Trophoblast cell (in vitro differentiated cells and primary cell): ENCODE data around the gene DOCK3.
"Not testable (repeated sequence)": the region's sequence is repeated elsewhere in the genome, so short reads cannot be mapped to it uniquely, and the experiment has no call there.

Experiments used
- DNase-seq, 2 donors: peaks; one replicate each; pipeline ENCODE4 v3.0.0-alpha.2; 2016
- H2AFZ ChIP-seq: 2 replicates; pipeline ENCODE4 v1.6.1; 2013; ENCODE audit warnings: low read length, moderate library complexity, mild to moderate bottlenecking; ENCODE audit not compliant: insufficient read depth, poor library complexity
- H2AK5ac ChIP-seq: 2 replicates; pipeline ENCODE4 v1.6.1; 2013; ENCODE audit warnings: mild to moderate bottlenecking, low read length
- H2BK120ac ChIP-seq: 2 replicates; pipeline ENCODE4 v1.6.1; 2013; ENCODE audit warnings: low read length, mild to moderate bottlenecking, moderate library complexity; ENCODE audit not compliant: insufficient read depth, poor library complexity
- H2BK12ac ChIP-seq: 2 replicates; pipeline ENCODE4 v1.6.1; 2013; ENCODE audit warnings: mild to moderate bottlenecking, low read length, moderate library complexity
- H2BK5ac ChIP-seq: 2 replicates; pipeline ENCODE4 v1.6.1; 2013; ENCODE audit warnings: low read length, low read depth, moderate library complexity, mild to moderate bottlenecking; ENCODE audit not compliant: poor library complexity
- H3K14ac ChIP-seq: 2 replicates; pipeline ENCODE4 v1.6.1; 2013; ENCODE audit warnings: mild to moderate bottlenecking, low read length
- H3K18ac ChIP-seq: 2 replicates; pipeline ENCODE4 v1.6.1; 2013; ENCODE audit warnings: mild to moderate bottlenecking, low read length
- H3K23ac ChIP-seq: 2 replicates; pipeline ENCODE4 v1.6.1; 2013; ENCODE audit warnings: low read length
- H3K27ac ChIP-seq: 2 replicates; pipeline ENCODE4 v1.5.1; 2013; ENCODE audit warnings: low read depth, mild to moderate bottlenecking, inconsistent platforms, low read length, moderate library complexity
- H3K27me3 ChIP-seq: 2 replicates; pipeline ENCODE4 v1.6.1; 2013; ENCODE audit warnings: inconsistent platforms, mild to moderate bottlenecking, low read length, moderate library complexity; ENCODE audit not compliant: insufficient read depth
- H3K36me3 ChIP-seq, 2 experiments: 1 replicate in 1 of 2; 2 replicates in 1 of 2; pipeline ENCODE4 v1.6.1; 2013; ENCODE audit warnings: low read length in 2 of 2, mild to moderate bottlenecking in 2 of 2, moderate library complexity in 1 of 2; ENCODE audit not compliant: insufficient read depth in 2 of 2, control insufficient read depth in 1 of 2
- H3K4ac ChIP-seq: 2 replicates; pipeline ENCODE4 v1.6.1; 2013; ENCODE audit warnings: low read depth, mild to moderate bottlenecking, low read length, moderate library complexity
- H3K4me1 ChIP-seq, 2 experiments: 1 replicate in 1 of 2; 2 replicates in 1 of 2; pipeline ENCODE4 v1.6.1; 2013; ENCODE audit warnings: low read length in 2 of 2, mild to moderate bottlenecking in 2 of 2, moderate library complexity in 1 of 2; ENCODE audit not compliant: insufficient read depth in 2 of 2, control insufficient read depth in 1 of 2
- H3K4me2 ChIP-seq: 2 replicates; pipeline ENCODE4 v1.6.1; 2013; ENCODE audit warnings: inconsistent platforms, mild to moderate bottlenecking, low read length, moderate library complexity
- H3K4me3 ChIP-seq: 2 replicates; pipeline ENCODE4 v1.5.1; 2013; ENCODE audit warnings: mild to moderate bottlenecking, low read depth, low read length, inconsistent platforms
- H3K79me1 ChIP-seq: one replicate; pipeline ENCODE4 v1.6.1; 2013; ENCODE audit warnings: low read length
- H3K79me2 ChIP-seq: 2 replicates; pipeline ENCODE4 v1.6.1; 2013; ENCODE audit warnings: low read length, mild to moderate bottlenecking; ENCODE audit not compliant: control insufficient read depth, insufficient read depth, poor library complexity
- H3K9ac ChIP-seq: 2 replicates; pipeline ENCODE4 v1.6.1; 2013; ENCODE audit warnings: mild to moderate bottlenecking, low read length
- H3K9me3 ChIP-seq: 2 replicates; pipeline ENCODE4 v1.6.1; 2013; ENCODE audit warnings: low read depth, mild to moderate bottlenecking, control low read depth, inconsistent platforms, low read length; ENCODE audit not compliant: insufficient read depth
- H4K12ac ChIP-seq: 2 replicates; pipeline ENCODE4 v1.6.1; 2013; ENCODE audit warnings: low read depth, mild to moderate bottlenecking, low read length, moderate library complexity
- H4K8ac ChIP-seq: 2 replicates; pipeline ENCODE4 v1.6.1; 2013; ENCODE audit warnings: low read depth, mild to moderate bottlenecking, low read length, moderate library complexity
- H4K91ac ChIP-seq: one replicate; pipeline ENCODE4 v1.6.1; 2013; ENCODE audit warnings: low read depth, mild to moderate bottlenecking, low read length, moderate library complexity
- WGBS: extraction: QIAGEN DNeasy Blood & Tissue Kit; methylation state at CpG from one replicate; pipeline ENCODE4 v1.1.7; 2013; ENCODE audit warnings: missing lambda C conversion rate; ENCODE audit not compliant: insufficient read length, insufficient coverage; ENCODE audit errors: extremely low coverage; 5-methylcytosine and 5-hydroxymethylcytosine counted together

The DOCK3 gene

GRCh38 chr3:50676031-50676705 is 1.4 kb downstream of the DOCK3 start:
- WGBS: no CpG with 5 or more reads among the region's 7 CpGs
- H2BK120ac ChIP-seq: no peak overlapping the region

GRCh38 chr3:50687127-50687751 is 12.5 kb downstream of the DOCK3 start:
- no peak overlapping the region for H4K8ac ChIP-seq
- no peak overlapping the region for H3K14ac ChIP-seq
- H3K27me3 ChIP-seq: no peaks in the 10 kb centered on the region
- no peak overlapping the region for H3K4me3 ChIP-seq
- no CpG with 5 or more reads among the region's 7 CpGs for WGBS
- H3K4me1 ChIP-seq: no peaks in the 10 kb centered on the region
- no peak overlapping the region for H4K12ac ChIP-seq
- H2AFZ ChIP-seq: no peak overlapping the region
- no peak overlapping the region for H3K18ac ChIP-seq
- H3K9me3 ChIP-seq: peaks cover 2% of the 10 kb centered on the region
- no peaks in the 10 kb centered on the region for H3K79me1 ChIP-seq
- H2BK5ac ChIP-seq: no peak overlapping the region
- H3K9ac ChIP-seq: no peak overlapping the region
- no peak overlapping the region for H2AK5ac ChIP-seq
- no peak overlapping the region for H3K4ac ChIP-seq
- no peak overlapping the region for H2BK12ac ChIP-seq
- no peak overlapping the region for H4K91ac ChIP-seq
- no peaks in the 10 kb centered on the region for H3K79me2 ChIP-seq
- H3K4me2 ChIP-seq: no peak overlapping the region
- no peaks in the 10 kb centered on the region for H3K36me3 ChIP-seq
- peak in 1 of 2 donors; percentile 51 for DNase-seq
- H2BK120ac ChIP-seq: no peak overlapping the region
- H3K23ac ChIP-seq: no peak overlapping the region
- no peak overlapping the region for H3K27ac ChIP-seq

More at GRCh38 chr3:50676031-50676705, 1.4 kb downstream of the DOCK3 start:
- Histone ChIP-seq H3K4me1 (peaks cover 3 to 4% of the 10 kb centered on the region in 2 experiments), H4K91ac (no peak overlapping the region), H3K27me3 (no peaks in the 10 kb centered on the region), H3K79me2 (peaks cover 2% of the 10 kb centered on the region), H3K27ac (no peak overlapping the region), H3K4me3 (no peak overlapping the region), H3K4me2 (no peak overlapping the region), H2AK5ac (no peak overlapping the region), H3K23ac (no peak overlapping the region), H3K4ac (no peak overlapping the region), H4K12ac (no peak overlapping the region), H4K8ac (no peak overlapping the region), H2AFZ (no peak overlapping the region), H2BK5ac (no peak overlapping the region), H2BK12ac (no peak overlapping the region), H3K14ac (no peak overlapping the region), H3K9ac (no peak overlapping the region), H3K18ac (no peak overlapping the region), H3K9me3 (no peaks in the 10 kb centered on the region), H3K36me3 (no peaks in the 10 kb centered on the region), H3K79me1 (peaks cover 6% of the 10 kb centered on the region)
- no peak for DNase-seq

GRCh38 chr3:50687916-50688315 is 13.2 kb downstream of the DOCK3 start:
- Histone ChIP-seq H2AFZ (no peak overlapping the region), H3K36me3 (no peaks in the 10 kb centered on the region), H3K79me2 (no peaks in the 10 kb centered on the region), H3K27me3 (no peaks in the 10 kb centered on the region), H3K4me3 (no peak overlapping the region), H4K91ac (no peak overlapping the region), H3K4ac (no peak overlapping the region), H3K9ac (no peak overlapping the region), H3K9me3 (no peaks in the 10 kb centered on the region), H4K12ac (no peak overlapping the region), H3K23ac (no peak overlapping the region), H3K79me1 (no peaks in the 10 kb centered on the region), H3K27ac (no peak overlapping the region), H2BK12ac (no peak overlapping the region), H4K8ac (no peak overlapping the region), H2AK5ac (no peak overlapping the region), H3K18ac (no peak overlapping the region), H3K14ac (no peak overlapping the region), H3K4me1 (no peaks in the 10 kb centered on the region), H2BK5ac (no peak overlapping the region), H3K4me2 (no peak overlapping the region), H2BK120ac (no peak overlapping the region)
- no peak for DNase-seq
- no CpG with 5 or more reads among the region's 2 CpGs for WGBS

GRCh38 chr3:50688602-50689001 is 13.9 kb downstream of the DOCK3 start:
- H3K79me2 ChIP-seq, H3K4me1 ChIP-seq, H3K9me3 ChIP-seq, H3K36me3 ChIP-seq, H3K9ac ChIP-seq, H3K23ac ChIP-seq, H3K4me2 ChIP-seq, H2BK12ac ChIP-seq, H3K14ac ChIP-seq, H2BK120ac ChIP-seq, H3K4me3 ChIP-seq, H2AK5ac ChIP-seq, H3K27me3 ChIP-seq, H4K12ac ChIP-seq, H3K79me1 ChIP-seq, H3K4ac ChIP-seq, H3K18ac ChIP-seq, H4K8ac ChIP-seq, H2AFZ ChIP-seq, H3K27ac ChIP-seq, H2BK5ac ChIP-seq, H4K91ac ChIP-seq: not testable (repeated sequence)
- peak; percentile 73 to 89 for DNase-seq
- no CpG with 5 or more reads among the region's 4 CpGs for WGBS
